Neural progenitor cell (in vitro differentiated cells): ENCODE measurements around the gene FXYD4. TPM values are rescaled to one million over a fixed set of nuclear protein-coding genes. Genes with fewer than 3 reads are reported as not detected.
A peak's percentile ranks its signal among the peaks of the same experiment; 100 is the strongest.

Experiments used
- DNase-seq: peaks from one replicate; pipeline ENCODE4 v3.0.0-alpha.2; 2016; ENCODE audit warnings: low spot score
- H2AFZ ChIP-seq: fragments of 200-600 bp; sonication (generic); replicated peaks from 2 replicates; pipeline ENCODE4 v1.6.1; 2016; ENCODE audit warnings: antibody characterized with exemption
- H3F3A ChIP-seq: fragments of 200-600 bp; sonication (generic); 2 replicates; pipeline ENCODE4 v1.6.1; 2016; ENCODE audit warnings: antibody characterized with exemption, low read depth
- H3K27ac ChIP-seq: fragments of 200-600 bp; sonication (generic); 2 replicates; pipeline ENCODE4 v1.5.1; 2016; ENCODE audit warnings: mild to moderate bottlenecking
- H3K27me3 ChIP-seq: fragments of 200-600 bp; sonication (generic); 2 replicates; pipeline ENCODE4 v1.6.1; 2016; ENCODE audit warnings: mild to moderate bottlenecking, moderate library complexity
- H3K36me3 ChIP-seq: fragments of 200-600 bp; sonication (generic); 2 replicates; pipeline ENCODE4 v1.5.1; 2016
- H3K4me1 ChIP-seq: fragments of 200-600 bp; sonication (generic); 2 replicates; pipeline ENCODE4 v1.6.1; 2016; ENCODE audit warnings: mixed run types
- H3K4me2 ChIP-seq: fragments of 200-600 bp; sonication (generic); 2 replicates; pipeline ENCODE4 v1.6.1; 2016
- H3K4me3 ChIP-seq: fragments of 200-600 bp; sonication (generic); 2 replicates; pipeline ENCODE4 v1.5.1; 2016
- H3K79me2 ChIP-seq: fragments of 200-600 bp; sonication (generic); 2 replicates; pipeline ENCODE4 v1.6.1; 2016; ENCODE audit warnings: low read depth
- H3K9ac ChIP-seq: fragments of 200-600 bp; sonication (generic); 2 replicates; pipeline ENCODE4 v1.6.1; 2016
- H3K9me3 ChIP-seq: fragments of 200-600 bp; sonication (generic); 2 replicates; pipeline ENCODE4 v1.5.1; 2016; ENCODE audit warnings: low read depth
- H4K20me1 ChIP-seq: fragments of 200-600 bp; sonication (generic); 2 replicates; pipeline ENCODE4 v1.6.1; 2016; ENCODE audit warnings: low read depth
- H3K27ac Mint-ChIP-seq: 3 replicates; pipeline ENCODE4 v1.8.0; 2021; ENCODE audit warnings: mixed read lengths
- H3K27me3 Mint-ChIP-seq: 2 replicates; pipeline ENCODE4 v1.8.0; 2022; ENCODE audit warnings: low read depth, mild to moderate bottlenecking, inconsistent platforms, moderate library complexity, mixed read lengths; ENCODE audit not compliant: insufficient read depth
- H3K36me3 Mint-ChIP-seq: 3 replicates; pipeline ENCODE4 v1.8.0; 2021; ENCODE audit warnings: mixed read lengths
- H3K4me1 Mint-ChIP-seq: 3 replicates; pipeline ENCODE4 v1.8.0; 2021; ENCODE audit warnings: mixed read lengths
- H3K4me3 Mint-ChIP-seq: 3 replicates; pipeline ENCODE4 v1.8.0; 2021; ENCODE audit warnings: mild to moderate bottlenecking, moderate library complexity, mixed read lengths
- H3K9me3 Mint-ChIP-seq: 3 replicates; pipeline ENCODE4 v1.8.0; 2020; ENCODE audit warnings: mixed read lengths
- CTCF ChIP-seq: fragments of 200-600 bp; sonication (generic); IDR thresholded peaks from 2 replicates; pipeline ENCODE4 v1.5.1; 2017; ENCODE audit warnings: antibody characterized with exemption, mild to moderate bottlenecking
- EZH2 ChIP-seq: fragments of 200-600 bp; sonication (generic); IDR thresholded peaks from 2 replicates; pipeline ENCODE4 v1.6.1; 2017; ENCODE audit warnings: antibody characterized with exemption, mild to moderate bottlenecking, moderate library complexity
- EZH2phosphoT487 ChIP-seq: fragments of 200-600 bp; sonication (generic); IDR thresholded peaks from 2 replicates; pipeline ENCODE4 v1.6.1; 2017; ENCODE audit warnings: antibody characterized with exemption
- total RNA-seq: library from RNA; depleted of rRNA; stranded (reverse); fragments of >200 nt; gene quantifications from 2 replicates; pipeline ENCODE4 v1.2.3, GENCODE V29; 2015; ENCODE audit warnings: low replicate concordance

The FXYD4 gene
- total RNA-seq, 1 donor from 2014 or later: not detected

- H3K4me2 ChIP-seq: peak overlapping the region; percentile 17
- no peaks in the 10 kb centered on the region for H3K9me3 Mint-ChIP-seq
- H3K27ac Mint-ChIP-seq: no peak overlapping the region
- peaks cover 2% of the 10 kb centered on the region for H4K20me1 ChIP-seq
- TF ChIP-seq EZH2: no peak
- TF ChIP-seq EZH2phosphoT487: no peak
- no peak for TF ChIP-seq CTCF
- no peak overlapping the region for H3K4me3 Mint-ChIP-seq
- H3K4me1 Mint-ChIP-seq: peaks cover 19% of the 10 kb centered on the region
- H3K27ac ChIP-seq: no peak overlapping the region
- no peaks in the 10 kb centered on the region for H3K9me3 ChIP-seq
- H3K9ac ChIP-seq: no peak overlapping the region
- H3K36me3 Mint-ChIP-seq: no peaks in the 10 kb centered on the region
- no peaks in the 10 kb centered on the region for H3K36me3 ChIP-seq
- no peaks in the 10 kb centered on the region for H3K79me2 ChIP-seq
- peaks cover 18% of the 10 kb centered on the region for H3K4me1 ChIP-seq
- no peaks in the 10 kb centered on the region for H3K27me3 ChIP-seq
- H3F3A ChIP-seq: peaks cover 20% of the 10 kb centered on the region
- DNase-seq: peak; percentile 57
- H3K4me3 ChIP-seq: no peak overlapping the region
- H3K27me3 Mint-ChIP-seq: peaks cover 6% of the 10 kb centered on the region
- H2AFZ ChIP-seq: no peak overlapping the region
Measured at GRCh38 chr10:43354879-43355380, 16.5 kb upstream of the FXYD4 start.

GRCh38 chr10:43355749-43356371 is 15.6 kb upstream of the FXYD4 start:
- Histone ChIP-seq H3K9me3 (no peaks in the 10 kb centered on the region), H3K9ac (no peak overlapping the region), H3K4me1 (peaks cover 18% of the 10 kb centered on the region), H4K20me1 (peaks cover 2% of the 10 kb centered on the region), H3K79me2 (no peaks in the 10 kb centered on the region), H3K4me2 (no peak overlapping the region), H3K27ac (no peak overlapping the region), H3K4me3 (no peak overlapping the region), H3F3A (peaks cover 20% of the 10 kb centered on the region), H3K27me3 (no peaks in the 10 kb centered on the region), H3K36me3 (no peaks in the 10 kb centered on the region), H2AFZ (no peak overlapping the region)
- no peak for DNase-seq
- Mint-ChIP-seq H3K4me1 (peaks cover 19% of the 10 kb centered on the region), H3K36me3 (no peaks in the 10 kb centered on the region), H3K27me3 (peaks cover 3% of the 10 kb centered on the region), H3K9me3 (no peaks in the 10 kb centered on the region), H3K27ac (peak overlapping the region; percentile 85), H3K4me3 (no peak overlapping the region)
- TF ChIP-seq EZH2phosphoT487 (no peak), CTCF (no peak), EZH2 (no peak)

- H3K9ac ChIP-seq: no peak overlapping the region
- H3K27ac Mint-ChIP-seq: peak overlapping the region; percentile 21
- H3K36me3 Mint-ChIP-seq: no peaks in the 10 kb centered on the region
Measured at GRCh38 chr10:43360086-43360485, 11.3 kb upstream of the FXYD4 start.

More at GRCh38 chr10:43360086-43360485, 11.3 kb upstream of the FXYD4 start:
- Mint-ChIP-seq H3K4me3 (no peak overlapping the region), H3K4me1 (peaks cover 11% of the 10 kb centered on the region), H3K9me3 (peaks cover 10% of the 10 kb centered on the region), H3K27me3 (peaks cover 6% of the 10 kb centered on the region)
- H3K4me2 ChIP-seq: no peak overlapping the region
- no peak overlapping the region for H3K27ac ChIP-seq
- H4K20me1 ChIP-seq: peaks cover 2% of the 10 kb centered on the region
- H3K27me3 ChIP-seq: no peaks in the 10 kb centered on the region
- H3K36me3 ChIP-seq: no peaks in the 10 kb centered on the region
- no peak for DNase-seq
- no peak overlapping the region for H2AFZ ChIP-seq
- peaks cover 1% of the 10 kb centered on the region for H3K4me1 ChIP-seq
- TF ChIP-seq EZH2phosphoT487 (no peak), EZH2 (no peak), CTCF (no peak)
- no peaks in the 10 kb centered on the region for H3K79me2 ChIP-seq
- no peaks in the 10 kb centered on the region for H3K9me3 ChIP-seq
- H3K4me3 ChIP-seq: no peak overlapping the region
- peaks cover 15% of the 10 kb centered on the region for H3F3A ChIP-seq
